ENCODE results near the gene CUL3. TPM values are rescaled to one million over a fixed set of nuclear protein-coding genes. Genes with fewer than 3 reads are reported as not detected.
"Not testable (repeated sequence)": the region's sequence is repeated elsewhere in the genome, so short reads cannot be mapped to it uniquely, and the experiment has no call there.

The CUL3 gene
- total RNA-seq, 1 donor from 2014 or later, result 33.5 TPM

DNA sequence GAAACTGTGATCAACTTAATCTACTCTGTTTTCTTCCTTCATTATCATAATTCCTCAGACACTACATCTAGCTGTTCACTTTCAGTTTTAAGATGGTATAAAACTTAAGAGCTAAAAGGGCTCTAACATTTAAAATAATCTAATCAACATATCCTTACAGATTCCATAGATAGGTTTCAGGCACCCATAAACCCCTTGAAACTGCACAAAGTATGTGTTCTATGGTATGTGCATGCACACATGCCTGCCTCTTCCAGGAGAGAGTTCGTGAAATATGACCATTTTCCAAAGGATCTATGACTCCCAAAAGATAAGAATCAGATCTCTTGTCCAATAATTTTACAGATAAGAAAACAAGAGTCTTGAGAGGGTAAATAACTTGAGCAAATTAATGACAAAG is 59.4 kb downstream of the CUL3 start:
- DNase-seq (ENCODE audit: low read depth), result no peak
- H3K4me3 ChIP-seq (ENCODE audit: low read depth, low read length), result no peak overlapping the region
- TF ChIP-seq CTCF (conservative IDR thresholded peaks at IDR 0.05; ENCODE audit: low read depth, low read length), result no peak

DNA sequence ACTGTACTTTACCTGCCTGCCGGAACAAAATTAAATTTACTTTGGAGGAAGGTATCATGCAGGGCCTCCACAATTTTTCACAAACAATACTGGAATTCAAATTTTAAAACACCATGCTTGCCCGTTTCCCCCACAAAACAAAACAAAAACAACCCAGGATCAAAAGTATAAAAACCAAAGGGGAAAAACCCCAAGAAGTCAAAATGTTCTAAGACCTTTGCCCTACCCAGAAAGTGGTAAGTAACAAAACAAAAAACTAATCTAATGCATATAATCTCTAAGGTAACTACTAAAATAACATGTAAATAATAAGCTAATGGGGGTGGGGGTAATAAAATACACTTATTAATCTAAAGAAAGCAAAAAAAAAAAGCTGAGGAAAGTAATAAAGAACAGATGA is 60.5 kb downstream of the CUL3 start:
- H3K4me3 ChIP-seq (ENCODE audit: low read depth, low read length), result no peak overlapping the region
- no peak for DNase-seq (ENCODE audit: low read depth)
- TF ChIP-seq CTCF (conservative IDR thresholded peaks at IDR 0.05; ENCODE audit: low read depth, low read length), result no peak

GRCh38 chr2:224523626-224524577 is 61.3 kb downstream of the CUL3 start:
- TF ChIP-seq CTCF (conservative IDR thresholded peaks at IDR 0.05; ENCODE audit: low read depth, low read length), result no peak
- no peak for DNase-seq (ENCODE audit: low read depth)

GRCh38 chr2:224522483-224522882 is 62.7 kb downstream of the CUL3 start:
- DNase-seq (ENCODE audit: low read depth); H3K4me3 ChIP-seq (ENCODE audit: low read depth, low read length): not testable (repeated sequence)

More at GRCh38 chr2:224523626-224524577, 61.3 kb downstream of the CUL3 start:
- no peak overlapping the region for H3K4me3 ChIP-seq (ENCODE audit: low read depth, low read length)

GRCh38 chr2:224520064-224520463 is 65.1 kb downstream of the CUL3 start:
- no peak overlapping the region for H3K4me3 ChIP-seq (ENCODE audit: low read depth, low read length)
- no peak for DNase-seq (ENCODE audit: low read depth)
- no peak for TF ChIP-seq CTCF (conservative IDR thresholded peaks at IDR 0.05; ENCODE audit: low read depth, low read length)

DNA sequence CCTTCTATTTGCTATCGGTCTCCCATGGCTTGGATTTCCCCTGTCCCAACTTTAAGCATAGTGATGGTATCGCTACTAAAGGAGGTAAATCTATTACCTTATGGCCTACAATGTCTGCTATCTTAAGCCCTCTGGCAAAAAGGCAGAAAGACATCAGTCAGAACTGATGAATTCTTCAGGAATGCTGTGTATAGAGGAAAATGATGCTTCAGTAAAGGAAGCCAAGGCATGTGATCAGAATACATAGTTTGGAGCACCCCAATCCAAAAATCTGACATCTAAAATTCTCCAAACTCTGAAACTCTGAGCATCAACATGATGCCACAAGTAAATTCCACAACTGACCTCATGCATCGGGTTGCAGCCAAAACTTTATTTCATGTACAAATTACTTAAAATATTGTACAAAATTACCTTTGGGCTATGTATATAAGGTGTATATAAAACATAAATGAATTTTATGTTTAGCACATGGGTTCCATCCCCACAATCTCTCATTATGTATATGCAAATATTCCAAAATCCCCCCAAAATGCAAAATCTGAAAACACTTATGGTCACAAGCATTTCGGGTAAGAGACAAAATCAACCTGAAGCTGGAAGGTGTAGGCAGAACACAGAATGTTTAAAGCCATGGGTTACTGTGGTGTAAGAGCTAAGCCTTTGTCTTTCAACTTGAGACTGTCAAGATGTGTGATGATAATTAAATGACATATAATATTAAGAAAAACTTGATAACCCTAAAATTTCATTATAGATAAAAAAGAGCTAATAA is 66.2 kb downstream of the CUL3 start:
- no peak overlapping the region for H3K4me3 ChIP-seq (ENCODE audit: low read depth, low read length)
- no peak for DNase-seq (ENCODE audit: low read depth)
- no peak for TF ChIP-seq CTCF (conservative IDR thresholded peaks at IDR 0.05; ENCODE audit: low read depth, low read length)

- H3K4me3 ChIP-seq (ENCODE audit: low read depth, low read length), result no peak overlapping the region
- DNase-seq (ENCODE audit: low read depth), result no peak
- no peak for TF ChIP-seq CTCF (conservative IDR thresholded peaks at IDR 0.05; ENCODE audit: low read depth, low read length)
These were observed 67.2 kb downstream of the CUL3 start for GRCh38 chr2:224517963-224518362.

DNA sequence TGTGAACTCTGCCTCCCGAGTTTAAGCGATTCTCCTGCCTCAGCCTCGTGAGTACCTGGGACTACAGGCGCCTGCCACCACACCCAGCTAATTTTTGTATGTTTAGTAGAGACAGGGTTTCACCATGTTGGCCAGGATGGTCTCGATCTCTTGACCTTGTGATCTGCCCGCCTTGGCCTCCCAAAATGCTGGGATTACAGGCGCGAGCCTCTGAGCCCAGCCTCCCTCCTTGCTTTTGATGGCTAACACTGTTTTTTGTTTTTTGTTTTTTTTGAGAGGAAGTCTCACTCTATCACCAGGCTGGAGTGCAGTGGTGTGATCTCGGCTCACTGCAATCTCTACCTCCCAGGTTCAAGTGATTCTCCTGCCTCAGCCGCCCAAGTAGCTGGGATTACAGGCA is 68.8 kb downstream of the CUL3 start:
- DNase-seq (ENCODE audit: low read depth), result not testable (repeated sequence)

More for the DNA sequence above, 68.8 kb downstream of the CUL3 start:
- not testable (repeated sequence) for H3K4me3 ChIP-seq (ENCODE audit: low read depth, low read length)
